D341Med (cell line): ENCODE results near the gene TMEM130.

ENCODE experiments used
- DNase-seq: peaks from one replicate; pipeline ENCODE4 v3.0.0; 2012; ENCODE audit warnings: low spot score

Gene TMEM130

GRCh38 chr7:98807068-98808048 is 62.5 kb downstream of the TMEM130 start:
- DNase-seq = no peak

- DNase-seq = no peak
Measured at GRCh38 chr7:98805956-98806838, 63.6 kb downstream of the TMEM130 start.

DNA sequence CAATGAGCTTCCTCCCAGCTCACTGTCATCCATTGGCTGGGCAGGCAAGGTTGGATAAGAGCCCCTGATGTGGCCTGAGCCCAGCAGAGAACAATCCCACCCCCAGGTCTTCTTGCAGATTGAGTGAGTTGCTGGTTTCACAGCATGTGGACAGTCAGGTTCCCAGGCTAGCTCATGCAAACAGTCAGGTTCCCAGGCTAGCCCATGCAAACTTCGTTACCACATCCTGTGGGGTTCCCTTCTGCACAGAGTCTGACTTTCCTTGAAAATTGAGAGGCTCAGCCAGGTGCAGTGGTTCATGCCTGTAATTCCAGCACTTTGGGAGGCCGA is 67.1 kb downstream of the TMEM130 start:
- DNase-seq = no peak

GRCh38 chr7:98802088-98802780 is 67.6 kb downstream of the TMEM130 start:
- DNase-seq = no peak

DNA sequence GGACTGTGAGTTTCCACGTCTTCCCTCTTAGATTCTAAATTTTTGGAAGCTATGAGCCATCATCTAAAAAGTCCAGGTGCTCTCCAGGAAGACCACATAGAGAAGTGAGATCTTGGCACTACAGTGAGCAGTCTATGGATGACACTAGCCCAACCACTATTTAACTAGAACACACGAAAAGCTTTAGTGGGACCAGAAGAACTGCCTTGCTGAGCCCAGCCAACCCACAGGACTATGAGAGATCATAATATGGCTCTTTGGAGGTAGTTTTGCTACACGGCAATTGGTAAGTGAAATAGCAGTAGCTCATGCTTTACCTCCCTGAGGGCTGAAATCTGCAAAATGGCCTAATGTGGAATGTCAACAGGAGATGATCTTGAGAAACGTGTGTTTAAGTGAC is 68.8 kb downstream of the TMEM130 start:
- DNase-seq = no peak

- DNase-seq = peak; percentile 78
Measured at GRCh38 chr7:98797150-98797549, 72.7 kb downstream of the TMEM130 start.
